GM18858 (cell line): ENCODE measurements around the gene TPCN1.

Source experiments
- ATAC-seq: cut with Tn5 transposase; IDR thresholded peaks from one replicate; pipeline ENCODE4 v1.9.1; 2021; ENCODE audit not compliant: unreplicated experiment

The TPCN1 gene

GRCh38 chr12:113332688-113333417, 111.6 kb downstream of the TPCN1 start:
- no peak for ATAC-seq

- ATAC-seq, result no peak
Observed at GRCh38 chr12:113333418-113333750, 112.1 kb downstream of the TPCN1 start.

- no peak for ATAC-seq
Observed at GRCh38 chr12:113333877-113334785, 112.9 kb downstream of the TPCN1 start.

GRCh38 chr12:113334786-113335539, 113.7 kb downstream of the TPCN1 start, which contains the start of gene SLC8B1:
Gene SLC8B1 (minus strand): TSS chr12:113335109. CDS start chr12:113332878, 2,231 bp downstream.
- peak; percentile 77 for ATAC-seq

- no peak for ATAC-seq
Observed at GRCh38 chr12:113339540-113339939, 118.3 kb downstream of the TPCN1 start.

- no peak for ATAC-seq
Observed at GRCh38 chr12:113340061-113340460, 118.8 kb downstream of the TPCN1 start.

GRCh38 chr12:113341535-113341934, 120.3 kb downstream of the TPCN1 start:
- ATAC-seq, result no peak

- ATAC-seq, result no peak
Observed at GRCh38 chr12:113345318-113345717, 124.1 kb downstream of the TPCN1 start.

- no peak for ATAC-seq
Observed at GRCh38 chr12:113346353-113346752, 125.1 kb downstream of the TPCN1 start.

- ATAC-seq, result no peak
Observed at GRCh38 chr12:113347107-113347506, 125.8 kb downstream of the TPCN1 start.

- ATAC-seq, result no peak
Observed at GRCh38 chr12:113347892-113348291, 126.6 kb downstream of the TPCN1 start.
